ENCODE measurements around the gene HSD17B2. TPM values are rescaled to one million over a fixed set of nuclear protein-coding genes. Genes with fewer than 3 reads are reported as not detected.

Gene HSD17B2
- total RNA-seq, 1 donor from 2014 or later = not detected

- intact Hi-C loops (cut with micrococcal nuclease) = no loop called here
Measured at GRCh38 chr16:82019535-82019934, 15.5 kb upstream of the HSD17B2 start.

DNA sequence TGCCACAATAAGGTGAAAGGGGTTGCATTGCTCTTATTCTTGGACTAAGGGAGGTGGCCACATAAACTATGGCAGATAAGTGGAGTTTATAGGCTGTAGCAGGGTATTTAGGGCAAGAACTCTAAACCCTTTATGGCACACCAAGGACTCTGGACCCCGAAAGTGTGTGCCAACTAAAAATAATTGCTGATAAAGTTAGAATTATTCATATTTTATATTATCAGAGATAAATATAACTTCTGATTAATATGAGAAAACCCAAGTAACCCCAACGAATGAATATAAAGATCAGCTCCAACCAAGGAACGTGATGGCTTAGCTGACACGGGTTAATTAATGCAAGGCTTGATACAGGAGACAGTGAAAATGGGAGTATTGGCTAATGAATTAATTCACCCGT, 15.0 kb upstream of the HSD17B2 start:
- intact Hi-C loops (cut with micrococcal nuclease) = no loop called here

GRCh38 chr16:82023206-82023605, 11.8 kb upstream of the HSD17B2 start:
- intact Hi-C loops (cut with micrococcal nuclease) = no loop called here

GRCh38 chr16:82024316-82024715, 10.7 kb upstream of the HSD17B2 start:
- intact Hi-C loops (cut with micrococcal nuclease) = no loop called here

- intact Hi-C loops (cut with micrococcal nuclease) = no loop called here
Measured at GRCh38 chr16:82024883-82025282, 10.2 kb upstream of the HSD17B2 start.

GRCh38 chr16:82027629-82028064, 7.4 kb upstream of the HSD17B2 start:
- intact Hi-C loops (cut with micrococcal nuclease) = no loop called here

DNA sequence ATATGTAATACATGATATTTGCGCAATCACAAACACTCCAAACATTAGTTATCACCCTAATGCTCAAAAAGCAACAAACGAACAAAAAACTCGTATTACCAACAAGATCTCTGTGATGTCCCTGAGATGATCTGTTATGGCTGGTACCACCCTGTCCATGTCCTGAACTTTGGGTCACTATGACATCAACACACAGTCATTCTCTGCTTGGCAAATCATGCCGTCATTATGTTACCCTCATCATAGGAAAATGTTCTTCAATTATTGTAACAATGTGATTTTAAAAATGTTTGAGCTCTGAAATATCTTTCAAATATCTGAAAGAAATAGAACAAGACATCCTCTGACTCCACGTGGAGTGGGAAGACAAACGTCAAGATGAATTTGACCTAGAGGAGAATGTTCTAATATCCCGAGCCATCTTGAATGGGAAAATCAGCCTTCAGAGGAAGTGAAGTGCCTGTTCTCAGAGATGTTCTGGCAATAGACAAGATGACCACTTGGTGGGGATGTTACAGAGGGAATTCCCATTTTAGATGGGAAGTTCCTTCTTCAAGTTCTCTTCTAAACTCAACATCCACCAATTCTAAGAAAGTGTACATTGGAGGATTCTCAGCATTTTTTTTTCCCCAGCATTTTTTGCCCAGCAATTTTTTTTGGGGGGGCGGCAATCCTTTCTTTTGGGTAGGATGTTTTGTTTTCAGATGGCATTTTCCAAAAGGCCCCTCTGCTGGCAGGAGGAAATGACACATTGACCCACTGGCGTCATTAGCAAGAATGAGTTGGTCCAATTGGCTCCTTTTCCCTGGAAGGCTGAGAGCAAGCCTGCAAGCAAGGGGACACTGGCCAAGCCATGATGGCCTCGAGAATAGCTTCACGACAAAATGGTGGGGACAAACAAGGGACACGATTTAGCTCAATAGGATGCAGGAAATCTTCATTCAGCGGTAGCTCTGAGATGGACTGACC, 3.7 kb upstream of the HSD17B2 start:
- intact Hi-C loops (cut with micrococcal nuclease) = loop anchor here (2.0 kb wide), 1 partner anchor 199 kb away; no protein-coding TSS in a partner anchor

- intact Hi-C loops (cut with micrococcal nuclease) = no loop called here
Measured at GRCh38 chr16:82033006-82033405, 2.0 kb upstream of the HSD17B2 start.

DNA sequence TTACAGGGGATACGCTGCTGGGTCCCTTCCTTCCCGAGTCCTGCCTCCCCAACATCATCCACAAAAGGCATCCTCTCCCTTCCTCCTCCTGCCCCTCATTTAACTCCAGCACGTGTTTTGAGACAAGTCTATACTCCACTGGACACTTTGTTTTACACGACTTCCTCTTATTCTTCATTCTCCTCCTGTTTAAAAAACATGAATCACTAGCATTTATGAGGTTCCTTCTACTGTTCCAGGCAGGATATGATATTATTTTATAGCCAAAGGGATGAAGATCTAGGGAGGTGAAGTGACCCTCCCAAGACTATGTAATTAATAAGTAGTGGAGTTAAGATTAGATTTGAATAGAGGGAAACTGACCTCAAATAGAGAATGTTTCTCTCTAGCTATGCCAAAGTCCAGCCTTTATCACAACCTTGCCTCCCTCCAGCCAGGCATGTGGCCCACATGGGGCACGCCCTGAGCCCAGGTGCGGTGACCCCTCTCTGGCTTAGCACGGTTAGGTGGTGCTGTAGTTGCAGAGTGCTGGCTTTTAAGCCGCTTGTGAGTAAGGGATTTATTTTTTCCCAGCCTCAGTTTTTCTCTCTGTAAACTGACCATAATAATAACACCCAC, 1.3 kb upstream of the HSD17B2 start:
- intact Hi-C loops (cut with micrococcal nuclease) = no loop called here

GRCh38 chr16:82037251-82037650, 2.2 kb downstream of the HSD17B2 start:
- intact Hi-C loops (cut with micrococcal nuclease) = no loop called here

DNA sequence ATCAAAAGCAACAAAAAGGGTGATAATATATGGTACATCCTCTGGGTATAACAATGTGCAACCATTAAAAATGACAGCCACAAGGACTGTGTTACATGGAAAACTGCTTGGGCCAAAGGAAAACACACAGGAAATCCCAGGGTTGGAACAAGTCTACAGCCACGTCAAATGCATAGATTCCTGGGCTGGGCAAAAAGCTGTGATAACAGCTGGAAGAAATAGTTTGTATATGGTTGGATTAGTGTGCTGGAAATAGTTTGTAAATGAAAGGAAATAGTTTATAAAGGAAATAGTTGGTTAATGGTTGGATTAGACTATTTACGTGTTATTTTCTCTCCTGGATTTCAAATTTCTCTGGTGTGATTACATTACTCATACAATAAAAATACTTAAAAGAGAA, 2.6 kb downstream of the HSD17B2 start:
- intact Hi-C loops (cut with micrococcal nuclease) = no loop called here

DNA sequence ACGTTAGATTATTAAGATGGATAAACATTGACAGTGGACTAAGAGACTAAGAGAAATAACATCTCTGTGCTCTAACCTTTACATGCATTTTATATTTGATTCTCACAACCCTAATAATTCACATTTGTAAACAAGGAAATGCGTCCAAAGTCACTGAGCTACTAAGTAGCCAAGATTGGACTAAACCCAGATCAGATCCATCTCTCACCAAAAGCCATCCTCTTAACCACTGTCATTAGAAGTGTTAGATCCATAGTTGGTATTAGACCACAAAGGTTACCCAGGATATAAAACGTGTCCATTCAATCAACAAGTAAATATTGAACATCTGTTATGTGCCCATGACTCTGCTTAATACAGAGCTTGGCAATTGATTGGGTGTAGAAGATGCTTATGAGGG, 5.2 kb downstream of the HSD17B2 start:
- intact Hi-C loops (cut with micrococcal nuclease) = no loop called here

GRCh38 chr16:82041542-82041941, 6.5 kb downstream of the HSD17B2 start:
- intact Hi-C loops (cut with micrococcal nuclease) = no loop called here

- intact Hi-C loops (cut with micrococcal nuclease) = no loop called here
Measured at GRCh38 chr16:82042144-82042543, 7.1 kb downstream of the HSD17B2 start.

DNA sequence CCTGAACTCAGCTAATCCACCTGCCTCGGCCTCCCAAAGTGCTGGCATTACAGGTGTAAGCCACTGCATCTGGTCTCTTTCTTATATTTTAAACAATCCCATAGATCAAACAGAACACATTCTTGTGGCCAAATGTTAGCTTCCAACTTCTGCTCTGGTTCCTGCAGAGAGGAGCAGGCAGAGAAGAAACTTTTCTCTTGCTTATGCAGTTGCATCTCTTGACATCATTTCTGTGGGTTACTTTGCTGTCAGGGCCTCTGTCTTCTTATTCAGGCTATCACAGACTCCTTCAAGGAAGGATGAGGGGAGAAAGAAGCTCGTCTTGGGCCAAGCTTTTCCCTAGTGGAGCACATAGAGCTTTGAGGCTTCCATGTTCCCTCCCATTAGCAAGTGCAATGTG, 7.8 kb downstream of the HSD17B2 start:
- intact Hi-C loops (cut with micrococcal nuclease) = no loop called here

DNA sequence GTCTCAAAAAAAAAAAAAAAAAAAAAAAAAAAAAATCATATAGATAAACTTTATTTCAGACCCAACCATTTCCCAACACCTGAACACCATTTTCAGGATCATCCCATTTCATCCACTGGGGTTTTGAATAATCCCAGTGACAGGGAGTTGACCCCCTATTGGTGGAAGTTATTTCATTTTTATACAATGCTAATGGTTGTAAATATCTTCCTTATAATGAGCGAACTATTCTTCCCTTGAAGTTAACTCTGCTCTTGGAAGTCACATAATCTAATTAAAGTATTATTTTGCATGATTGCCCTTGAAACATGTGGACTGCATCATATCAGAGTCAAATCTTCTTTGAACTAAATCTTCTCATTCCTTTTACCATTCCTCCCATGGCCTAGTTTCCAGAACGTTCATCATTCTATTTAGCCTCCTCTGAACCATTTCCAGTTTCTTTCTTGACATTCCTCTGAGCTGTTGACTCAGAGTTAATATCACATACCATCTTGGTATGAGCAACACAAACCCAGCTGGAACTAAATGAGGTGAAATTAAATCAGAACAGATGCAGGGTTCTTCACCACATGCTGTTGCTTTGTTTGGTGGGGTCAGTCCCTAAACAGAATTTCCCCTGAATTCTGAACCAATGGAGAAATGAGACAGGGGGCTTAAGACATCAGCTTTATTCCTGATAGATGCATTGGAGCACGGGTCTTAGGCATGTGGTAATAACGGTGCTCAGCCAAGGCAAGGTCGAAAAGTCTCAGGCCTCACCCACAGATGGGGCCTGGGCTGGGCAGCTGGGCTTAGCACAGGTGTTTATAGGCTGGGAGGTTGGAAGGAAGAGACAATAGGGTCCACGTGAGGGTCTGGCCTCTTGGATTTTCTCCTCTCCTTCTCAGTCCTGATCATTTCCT, 8.9 kb downstream of the HSD17B2 start:
- intact Hi-C loops (cut with micrococcal nuclease) = no loop called here

GRCh38 chr16:82044585-82044911, 9.5 kb downstream of the HSD17B2 start:
- intact Hi-C loops (cut with micrococcal nuclease) = no loop called here

DNA sequence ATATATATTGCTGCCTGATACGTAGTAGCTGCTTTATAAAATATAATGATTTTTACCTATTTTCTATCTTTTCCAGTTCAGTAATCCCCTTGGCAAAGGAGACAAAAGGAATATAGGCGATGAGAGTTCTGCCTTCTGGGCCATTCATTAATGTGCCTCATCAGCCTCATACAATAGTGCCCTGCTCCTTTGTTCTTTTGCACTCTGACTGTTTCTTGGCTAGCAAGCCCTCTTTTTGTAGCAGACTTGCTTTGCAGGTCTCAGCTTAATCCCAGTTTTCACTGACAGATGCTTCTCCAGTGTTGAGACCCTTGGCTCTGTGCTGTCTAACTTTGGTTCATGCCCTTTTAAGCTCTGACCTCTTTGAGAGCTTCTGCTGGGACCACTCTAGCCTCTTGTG, 10.4 kb downstream of the HSD17B2 start:
- intact Hi-C loops (cut with micrococcal nuclease) = no loop called here

DNA sequence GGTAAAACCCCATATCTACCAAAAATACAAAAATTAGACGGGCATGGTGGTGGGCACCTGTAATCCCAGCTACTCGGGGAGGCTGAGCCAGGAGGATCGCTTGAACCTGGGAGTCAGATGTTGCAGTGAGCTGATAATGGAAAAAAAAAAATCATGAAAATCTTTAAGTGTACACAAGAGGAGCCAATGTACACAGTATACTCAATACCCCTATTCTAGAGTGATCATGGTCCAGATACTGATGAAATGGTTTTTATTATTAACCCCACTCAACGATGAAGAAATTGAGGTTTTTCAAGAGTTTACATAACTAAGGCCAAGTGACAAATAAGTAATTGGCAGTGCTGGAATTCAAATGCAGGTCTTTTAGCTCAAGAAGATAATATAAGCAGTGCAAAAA, 11.5 kb downstream of the HSD17B2 start:
- intact Hi-C loops (cut with micrococcal nuclease) = no loop called here

DNA sequence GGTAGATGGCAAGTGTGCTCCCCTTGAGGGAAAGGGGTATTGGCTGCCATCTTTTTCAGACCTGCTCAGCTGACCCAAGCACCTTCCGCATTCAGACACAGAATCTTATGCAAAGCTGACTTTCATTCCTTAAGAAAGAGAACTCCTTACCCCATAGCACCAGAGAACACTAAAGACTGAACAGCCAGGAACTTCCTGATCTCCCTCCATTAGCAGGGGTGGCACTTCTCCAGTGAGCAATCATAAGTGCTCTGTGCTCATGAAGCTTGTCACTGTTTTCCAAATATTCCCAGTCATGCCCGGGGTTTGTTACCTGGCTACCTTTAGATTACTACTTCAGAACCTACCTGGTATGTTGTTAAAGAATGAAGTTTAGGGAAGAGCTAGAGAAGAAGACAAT, 11.9 kb downstream of the HSD17B2 start:
- intact Hi-C loops (cut with micrococcal nuclease) = no loop called here

GRCh38 chr16:82047374-82047773, 12.3 kb downstream of the HSD17B2 start:
- intact Hi-C loops (cut with micrococcal nuclease) = no loop called here

GRCh38 chr16:82047787-82048186, 12.7 kb downstream of the HSD17B2 start:
- intact Hi-C loops (cut with micrococcal nuclease) = no loop called here
